HepG2 (cell line): ENCODE measurements around the gene PROSER1. TPM values are rescaled to one million over a fixed set of nuclear protein-coding genes. Genes with fewer than 3 reads are reported as not detected.

ENCODE experiments used
- AKNA ChIP-seq: sonication (generic); formaldehyde crosslinking; IDR thresholded peaks from 2 replicates; pipeline ENCODE4 v1.4.0; 2020; ENCODE audit warnings: missing genetic modification reagents, borderline replicate concordance
- FOSL2 ChIP-seq: sonication (generic); formaldehyde crosslinking; IDR thresholded peaks from 2 replicates; pipeline ENCODE4 v1.4.0; 2020; ENCODE audit warnings: missing genetic modification reagents
- FOXO1 ChIP-seq: sonication (generic); formaldehyde crosslinking; IDR thresholded peaks from 2 replicates; pipeline ENCODE4 v1.4.0; 2020; ENCODE audit warnings: missing genetic modification reagents
- HBP1 ChIP-seq: IDR thresholded peaks from 2 replicates; pipeline ENCODE4 v1.6.1; 2016; ENCODE audit warnings: low read depth, control low read depth
- MTF1 ChIP-seq: sonication (generic); formaldehyde crosslinking; IDR thresholded peaks from 2 replicates; pipeline ENCODE4 v1.5.0; 2020; ENCODE audit warnings: missing genetic modification reagents
- PAXIP1 ChIP-seq: sonication (generic); formaldehyde crosslinking; conservative IDR thresholded peaks from 2 replicates; pipeline ENCODE4 v1.4.0; 2020; ENCODE audit warnings: mild to moderate bottlenecking, missing genetic modification reagents, moderate library complexity
- YEATS4 ChIP-seq: sonication (generic); formaldehyde crosslinking; IDR thresholded peaks from 2 replicates; pipeline ENCODE4 v1.4.0; 2020; ENCODE audit warnings: missing genetic modification reagents, borderline replicate concordance
- ZIK1 ChIP-seq: sonication (generic); formaldehyde crosslinking; IDR thresholded peaks from 2 replicates; pipeline ENCODE4 v1.5.0; 2020; ENCODE audit warnings: mild to moderate bottlenecking, low read depth, missing genetic modification reagents, borderline replicate concordance
- ZNF101 ChIP-seq: sonication (generic); formaldehyde crosslinking; IDR thresholded peaks from 2 replicates; pipeline ENCODE4 v1.4.0; 2020; ENCODE audit warnings: mild to moderate bottlenecking, low read depth, missing genetic modification reagents, borderline replicate concordance
- ZNF224 ChIP-seq: sonication (generic); formaldehyde crosslinking; IDR thresholded peaks from 2 replicates; pipeline ENCODE4 v1.5.0; 2020; ENCODE audit warnings: mild to moderate bottlenecking, missing genetic modification reagents
- polyA plus RNA-seq, 8 experiments: library from polyadenylated mRNA; depleted of rRNA in 3 of 8; stranded (reverse) in 7 of 8; unstranded in 1 of 8; fragments of >200 nt; fragmentation: Illumina TruSeq in 4 of 8; extraction: Trizol in 4 of 8; gene quantifications; 2 replicates each; pipeline versions ENCODE4 v1.2.1 to v1.2.3, GENCODE V29; 2011 to 2016; ENCODE audit warnings: low read depth in 4 of 8, missing spikeins in 1 of 8, mixed read lengths in 1 of 8; ENCODE audit not compliant: insufficient read depth in 1 of 8
- total RNA-seq, 5 experiments: library from RNA; depleted of rRNA; stranded (reverse); fragments of >200 nt; fragmentation: Illumina TruSeq; extraction: Trizol; gene quantifications; 2 replicates each; pipeline ENCODE4 v1.2.3, GENCODE V29; 2016; ENCODE audit warnings: low read depth in 1 of 5
- TF ChIP-seq, protein P1 (sequence below): sonication (generic); formaldehyde crosslinking; IDR thresholded peaks from 2 replicates; pipeline ENCODE4 v1.8.0; 2022; ENCODE audit warnings: low read depth, missing genetic modification reagents
- TF ChIP-seq, protein P2 (sequence below): sonication (generic); formaldehyde crosslinking; IDR thresholded peaks from 2 replicates; pipeline ENCODE4 v1.9.0; 2022; ENCODE audit warnings: missing genetic modification reagents, mild to moderate bottlenecking, borderline replicate concordance
- TF ChIP-seq, protein P3 (sequence below): sonication (generic); formaldehyde crosslinking; conservative IDR thresholded peaks from 2 replicates; pipeline ENCODE4 v1.4.0; 2020; ENCODE audit warnings: missing genetic modification reagents

PROSER1 gene
- total and polyA plus RNA-seq, 2 of the 13 experiments (the other 11 are each of a cell fraction or from before 2014, with no cell fraction given): 11.4 to 17.2 TPM

DNA sequence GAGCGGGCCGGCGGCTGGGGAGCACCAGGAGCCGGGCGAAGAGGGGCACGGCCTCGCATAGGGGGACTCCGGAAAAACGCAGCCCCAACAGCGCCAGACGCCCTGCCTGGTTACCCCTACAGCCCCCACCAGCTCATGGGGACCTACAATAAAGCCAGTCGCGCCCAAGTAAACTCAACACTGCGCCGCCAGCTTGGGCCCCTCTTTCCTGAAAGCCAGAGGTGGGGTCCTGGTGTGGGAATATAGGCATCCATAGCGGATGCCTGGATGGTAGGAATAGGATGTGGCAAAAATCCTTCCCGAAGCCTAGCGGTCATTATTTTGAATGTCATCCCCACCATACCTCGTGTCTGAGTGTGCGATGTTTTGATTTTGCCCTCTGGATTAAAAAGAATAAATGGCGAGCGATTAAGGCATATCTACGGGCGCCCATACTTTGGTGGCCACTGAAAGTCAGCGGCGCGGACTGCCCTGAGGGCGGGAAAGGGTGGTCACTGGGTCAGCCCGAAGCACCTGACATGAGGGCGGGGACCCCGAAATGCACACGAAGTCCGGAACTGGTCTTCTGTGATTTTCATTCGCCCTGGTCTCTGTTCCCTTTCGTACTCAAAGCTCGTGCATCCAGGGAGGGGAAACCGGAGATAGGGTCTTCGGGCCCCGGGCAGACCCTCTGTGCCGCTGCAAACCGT, at the start of gene PROSER1, which contains the start of gene NHLRC3 (continued):
- 0 out of 2 replicates have a peak, but pooled peaks have one; percentile 30 for TF ChIP-seq FOXO1 (CRISPR knock-in tag)
- peak; percentile 70; the same call in 1 of the 2 replicates for TF ChIP-seq ZIK1 (CRISPR knock-in tag)
- TF ChIP-seq YEATS4 (CRISPR knock-in tag): peak; percentile 80
- TF ChIP-seq AKNA (CRISPR knock-in tag): no peak
- TF ChIP-seq, protein P1, sequence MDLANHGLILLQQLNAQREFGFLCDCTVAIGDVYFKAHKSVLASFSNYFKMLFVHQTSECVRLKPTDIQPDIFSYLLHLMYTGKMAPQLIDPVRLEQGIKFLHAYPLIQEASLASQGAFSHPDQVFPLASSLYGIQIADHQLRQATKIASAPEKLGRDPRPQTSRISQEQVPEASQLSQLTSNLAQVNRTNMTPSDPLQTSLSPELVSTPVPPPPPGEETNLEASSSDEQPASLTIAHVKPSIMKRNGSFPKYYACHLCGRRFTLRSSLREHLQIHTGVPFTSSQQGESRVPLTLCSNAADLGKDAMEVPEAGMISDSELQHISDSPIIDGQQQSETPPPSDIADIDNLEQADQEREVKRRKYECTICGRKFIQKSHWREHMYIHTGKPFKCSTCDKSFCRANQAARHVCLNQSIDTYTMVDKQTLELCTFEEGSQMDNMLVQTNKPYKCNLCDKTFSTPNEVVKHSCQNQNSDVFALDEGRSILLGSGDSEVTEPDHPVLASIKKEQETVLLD (CRISPR knock-in tag): 0 out of 2 replicates have a peak, but pooled peaks have one; percentile 12
- TF ChIP-seq, protein P2, sequence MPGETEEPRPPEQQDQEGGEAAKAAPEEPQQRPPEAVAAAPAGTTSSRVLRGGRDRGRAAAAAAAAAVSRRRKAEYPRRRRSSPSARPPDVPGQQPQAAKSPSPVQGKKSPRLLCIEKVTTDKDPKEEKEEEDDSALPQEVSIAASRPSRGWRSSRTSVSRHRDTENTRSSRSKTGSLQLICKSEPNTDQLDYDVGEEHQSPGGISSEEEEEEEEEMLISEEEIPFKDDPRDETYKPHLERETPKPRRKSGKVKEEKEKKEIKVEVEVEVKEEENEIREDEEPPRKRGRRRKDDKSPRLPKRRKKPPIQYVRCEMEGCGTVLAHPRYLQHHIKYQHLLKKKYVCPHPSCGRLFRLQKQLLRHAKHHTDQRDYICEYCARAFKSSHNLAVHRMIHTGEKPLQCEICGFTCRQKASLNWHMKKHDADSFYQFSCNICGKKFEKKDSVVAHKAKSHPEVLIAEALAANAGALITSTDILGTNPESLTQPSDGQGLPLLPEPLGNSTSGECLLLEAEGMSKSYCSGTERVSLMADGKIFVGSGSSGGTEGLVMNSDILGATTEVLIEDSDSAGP: peak; percentile 61; the same call in 1 of the 2 replicates
- no peak for TF ChIP-seq ZNF101 (CRISPR knock-in tag)
- peak; percentile 4; the same call in 1 of the 2 replicates for TF ChIP-seq FOSL2 (CRISPR knock-in tag)
- TF ChIP-seq PAXIP1 (CRISPR knock-in tag): 0 out of 2 replicates have a peak, but pooled peaks have one; percentile 13
- TF ChIP-seq HBP1 (CRISPR knock-in tag): peak; percentile 68
- TF ChIP-seq, protein P3, sequence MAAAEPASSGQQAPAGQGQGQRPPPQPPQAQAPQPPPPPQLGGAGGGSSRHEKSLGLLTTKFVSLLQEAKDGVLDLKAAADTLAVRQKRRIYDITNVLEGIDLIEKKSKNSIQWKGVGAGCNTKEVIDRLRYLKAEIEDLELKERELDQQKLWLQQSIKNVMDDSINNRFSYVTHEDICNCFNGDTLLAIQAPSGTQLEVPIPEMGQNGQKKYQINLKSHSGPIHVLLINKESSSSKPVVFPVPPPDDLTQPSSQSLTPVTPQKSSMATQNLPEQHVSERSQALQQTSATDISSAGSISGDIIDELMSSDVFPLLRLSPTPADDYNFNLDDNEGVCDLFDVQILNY (CRISPR knock-in tag): peak; percentile 90
- 0 out of 2 replicates have a peak, but pooled peaks have one; percentile 15 for TF ChIP-seq MTF1
- TF ChIP-seq ZNF224: 0 out of 2 replicates have a peak, but pooled peaks have one; percentile 16
